ENCODE measurements around the gene MED12L.

Gene MED12L

DNA sequence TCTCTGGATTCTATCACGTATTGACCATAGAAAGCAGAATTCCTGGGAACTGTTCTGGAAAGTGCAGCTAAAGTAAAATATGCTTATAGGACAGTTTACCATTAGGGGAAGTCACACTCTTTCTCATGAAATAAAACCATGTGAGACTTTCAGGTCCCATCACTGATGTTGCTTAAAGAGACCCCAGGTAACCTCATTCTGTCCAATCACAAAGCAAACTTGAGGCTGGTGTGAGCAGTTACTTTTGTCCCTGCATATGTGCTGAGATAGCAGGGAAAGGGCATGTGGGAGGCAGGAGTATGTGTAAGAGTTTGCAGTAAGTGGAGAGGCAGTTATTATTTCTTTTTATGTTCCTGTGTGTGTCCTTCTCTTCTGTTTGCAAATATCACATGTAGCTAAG lies 215.1 kb downstream of the MED12L start:
- DNase-seq (ENCODE audit: low read depth) = no peak

DNA sequence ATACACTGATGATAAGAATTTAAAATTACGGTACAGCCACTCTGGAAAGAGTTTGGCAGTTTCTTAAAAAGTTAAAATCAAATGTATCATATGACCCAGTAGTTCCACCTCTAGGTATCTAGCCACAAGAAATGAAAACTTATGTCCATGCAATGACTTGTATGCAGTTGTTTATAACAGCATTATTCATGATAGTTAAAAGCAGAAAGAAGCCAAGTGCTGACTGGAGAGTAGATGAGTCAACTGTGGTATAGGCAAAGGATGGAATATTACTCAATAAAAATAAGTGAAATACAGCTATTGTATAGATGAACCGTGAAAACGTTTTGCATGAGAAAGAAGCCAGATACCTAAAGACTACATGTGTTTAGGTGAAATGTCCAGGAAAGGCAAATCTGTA lies 216.3 kb downstream of the MED12L start:
- DNase-seq (ENCODE audit: low read depth) = no peak

DNA sequence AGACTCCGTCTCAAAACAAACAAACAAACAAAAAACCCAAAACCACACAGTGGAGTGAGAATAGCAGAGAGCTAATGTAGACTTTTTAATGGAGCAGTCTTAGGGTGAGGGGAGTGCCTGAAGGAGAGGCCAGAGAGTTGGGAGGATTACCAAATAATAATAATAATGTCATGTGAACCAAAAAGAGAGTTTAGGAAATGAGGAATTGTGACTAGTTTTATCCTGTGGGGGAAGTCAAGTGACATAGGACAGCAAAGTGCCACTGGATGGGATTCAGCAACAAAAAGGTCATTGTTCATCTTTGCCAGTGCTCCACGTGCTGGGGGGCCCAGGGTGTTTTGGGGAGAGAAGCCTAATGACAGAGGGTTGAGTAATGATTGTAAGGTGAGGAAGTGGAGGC lies 218.3 kb downstream of the MED12L start:
- no peak for DNase-seq (ENCODE audit: low read depth)

DNA sequence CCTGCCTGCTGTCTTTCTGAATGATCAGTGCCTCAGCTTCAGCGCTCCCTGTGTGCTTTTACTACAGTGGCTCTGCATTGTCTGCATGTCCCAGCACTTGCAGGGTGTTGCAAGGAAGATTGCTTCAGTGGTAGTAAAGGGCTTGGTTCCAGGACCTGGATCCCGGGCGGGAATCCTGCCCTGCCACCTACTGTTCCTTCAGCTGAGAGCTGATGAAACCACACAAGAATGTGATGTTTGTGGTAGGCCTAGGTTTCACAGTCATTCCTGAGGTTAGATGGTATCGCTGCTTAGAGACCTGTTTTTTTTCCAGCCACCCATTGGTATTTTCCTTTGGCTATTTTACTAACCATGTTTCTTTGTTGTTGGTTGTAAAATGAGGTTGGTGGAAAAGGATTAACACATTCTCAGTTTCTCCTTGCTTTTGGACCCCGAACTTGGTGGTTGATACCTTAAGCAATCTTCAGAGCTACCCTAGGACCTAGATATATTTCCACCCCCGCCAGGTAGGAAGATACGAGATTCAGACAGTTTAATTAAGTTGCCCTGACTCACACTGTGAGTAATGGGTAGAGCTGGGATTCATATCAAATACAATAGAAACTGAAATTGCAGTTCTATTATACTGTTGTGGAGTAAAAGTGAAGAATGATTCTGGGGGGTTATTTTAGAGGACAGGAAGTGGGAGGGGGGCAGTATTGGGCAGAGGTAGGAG lies 219.8 kb downstream of the MED12L start:
- DNase-seq (ENCODE audit: low read depth) = no peak

DNA sequence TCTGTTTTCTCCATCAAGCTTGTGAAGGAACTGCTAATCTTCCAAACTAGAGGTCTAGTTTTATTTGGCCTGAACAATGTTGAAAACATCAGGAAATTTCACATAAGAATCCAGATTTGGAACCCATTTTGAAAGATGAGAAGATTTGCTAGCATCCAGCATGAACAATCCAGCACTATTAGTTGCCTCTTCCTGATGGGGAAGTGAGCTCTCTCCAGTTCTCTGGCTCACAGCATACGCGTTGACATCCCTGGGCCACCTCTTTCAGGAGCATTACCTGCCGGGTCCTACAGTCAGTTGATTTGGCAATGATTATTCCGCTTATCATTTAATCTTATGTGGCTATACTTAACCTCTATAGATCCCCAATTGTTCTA lies 220.3 kb downstream of the MED12L start:
- DNase-seq (ENCODE audit: low read depth) = no peak

DNA sequence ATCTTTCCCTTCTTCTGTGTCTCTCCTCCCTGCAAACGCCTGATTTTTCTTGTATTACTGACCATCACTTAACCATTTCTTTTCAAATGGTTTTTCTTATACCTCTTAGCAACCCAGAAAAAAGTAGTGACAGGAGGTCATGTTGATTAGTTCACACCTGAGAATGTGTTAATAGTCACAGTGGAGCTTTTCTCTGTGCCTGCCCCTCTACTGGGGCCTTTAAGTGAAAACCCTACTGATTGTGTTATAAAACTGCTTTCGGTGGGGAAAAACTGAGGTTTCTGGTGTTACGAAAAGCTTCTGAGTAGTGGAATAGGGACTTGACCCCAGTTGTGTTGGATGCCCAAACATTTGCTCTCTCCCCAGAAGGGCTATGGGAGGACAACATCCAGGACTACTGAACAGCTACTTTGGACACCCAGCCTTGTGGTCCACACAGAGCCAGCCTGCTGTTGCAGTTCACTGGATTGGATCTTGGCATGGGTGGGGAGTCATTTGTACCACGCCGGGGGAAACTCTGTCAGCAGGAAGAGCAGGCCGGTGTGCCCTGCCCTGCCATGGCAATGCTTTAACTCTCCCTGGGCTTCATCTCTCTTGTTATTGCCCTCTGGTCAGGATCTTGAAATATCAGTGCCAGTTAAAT lies 220.8 kb downstream of the MED12L start:
- no peak for DNase-seq (ENCODE audit: low read depth)

DNA sequence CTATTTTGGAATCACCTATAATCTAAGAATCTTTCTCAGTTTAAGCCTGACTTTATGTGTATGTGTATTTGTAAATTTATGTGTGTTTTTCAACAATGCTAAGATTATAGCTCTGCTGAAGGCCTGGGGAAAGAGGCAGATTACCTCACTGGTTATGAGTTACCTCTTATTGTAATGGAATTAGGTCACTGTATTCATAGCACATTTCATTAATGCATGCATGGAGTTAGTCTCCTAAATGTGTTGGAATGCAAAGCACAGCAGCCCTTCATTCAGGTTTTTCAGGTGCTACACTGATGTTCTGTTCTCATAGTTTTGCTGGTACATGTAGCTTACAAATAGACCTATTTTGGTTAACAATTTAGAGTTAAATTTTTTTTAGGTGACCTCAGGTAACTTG lies 221.7 kb downstream of the MED12L start:
- DNase-seq (ENCODE audit: low read depth) = no peak

DNA sequence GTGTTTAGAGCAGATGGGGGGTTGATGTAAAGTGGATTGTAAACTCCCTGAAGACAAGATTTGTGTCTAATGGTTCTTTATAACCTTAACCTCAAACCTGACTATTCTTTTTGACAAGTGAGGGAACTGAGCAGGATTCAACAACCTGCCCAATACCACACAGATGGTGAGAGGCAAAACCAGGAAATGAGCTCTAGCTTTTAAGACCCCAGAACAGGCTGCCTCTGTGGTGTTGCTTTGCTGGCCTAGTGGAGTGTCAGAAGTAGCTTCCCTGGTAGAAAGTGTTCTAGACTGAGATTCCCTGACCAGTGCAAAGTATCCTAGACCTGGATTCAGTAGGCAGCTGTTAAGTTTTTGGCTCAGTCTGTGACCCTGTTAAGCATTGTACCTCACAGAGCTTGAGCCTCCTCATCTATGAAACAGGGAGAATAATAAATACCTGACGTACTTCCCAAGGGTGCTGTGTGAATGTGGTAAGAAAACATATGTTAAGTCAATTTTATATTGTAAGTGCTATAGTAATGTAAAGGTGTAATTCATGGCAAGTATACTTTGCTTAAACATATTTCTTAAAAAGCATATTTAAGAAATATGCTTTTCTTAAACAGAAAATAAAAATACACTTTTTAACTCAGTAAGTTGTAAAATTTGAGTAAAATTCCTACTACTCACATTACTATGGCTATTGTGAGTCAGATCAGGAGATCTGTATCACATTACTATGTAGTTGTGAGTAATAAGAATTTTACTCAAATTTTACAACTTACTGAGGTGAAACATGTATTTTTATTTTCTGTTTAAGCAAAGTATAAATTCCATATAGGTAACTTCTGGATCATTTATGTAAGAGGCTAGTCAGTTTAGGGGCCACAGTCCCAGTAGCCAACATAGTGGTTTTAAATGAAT lies 222.4 kb downstream of the MED12L start:
- no peak for DNase-seq (ENCODE audit: low read depth)

DNA sequence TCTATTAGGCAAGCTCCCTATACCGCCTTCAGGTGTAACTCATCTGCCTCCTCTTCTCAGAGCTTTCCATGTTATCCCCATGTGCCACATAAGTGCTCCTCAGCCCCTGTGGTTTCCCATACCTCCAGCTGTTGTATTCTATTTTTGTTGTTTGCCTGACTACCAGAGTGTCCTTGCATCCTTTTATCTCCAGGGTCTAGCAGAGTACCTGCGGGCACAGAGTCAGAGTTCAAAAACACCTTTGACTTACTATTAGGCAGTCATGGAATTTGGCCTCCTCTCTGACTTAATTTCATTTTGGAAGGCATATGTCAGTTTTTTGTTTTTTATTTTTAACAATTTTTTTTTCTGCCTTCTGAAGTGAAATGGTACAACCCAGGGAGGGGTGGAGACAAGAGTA lies 224.1 kb downstream of the MED12L start:
- DNase-seq (ENCODE audit: low read depth) = no peak

DNA sequence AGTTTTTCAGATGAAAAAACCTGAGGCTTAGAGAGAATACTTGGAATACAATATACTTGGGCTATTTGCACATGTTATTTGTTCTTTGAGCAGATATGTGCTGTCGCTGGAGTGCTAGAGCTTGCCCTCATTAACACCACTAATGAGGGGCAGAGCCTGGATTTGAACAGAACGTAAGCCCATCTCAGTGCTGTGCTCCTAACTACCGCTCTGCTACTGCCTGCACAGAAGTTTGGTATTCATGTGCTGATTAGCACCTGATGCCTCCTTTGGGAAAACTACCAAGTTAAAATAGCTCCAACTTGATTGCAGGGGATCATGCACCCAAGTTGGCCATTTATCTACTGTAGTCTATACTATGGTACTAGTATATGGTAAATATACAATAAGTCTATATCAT lies 227.5 kb downstream of the MED12L start:
- DNase-seq (ENCODE audit: low read depth) = no peak

DNA sequence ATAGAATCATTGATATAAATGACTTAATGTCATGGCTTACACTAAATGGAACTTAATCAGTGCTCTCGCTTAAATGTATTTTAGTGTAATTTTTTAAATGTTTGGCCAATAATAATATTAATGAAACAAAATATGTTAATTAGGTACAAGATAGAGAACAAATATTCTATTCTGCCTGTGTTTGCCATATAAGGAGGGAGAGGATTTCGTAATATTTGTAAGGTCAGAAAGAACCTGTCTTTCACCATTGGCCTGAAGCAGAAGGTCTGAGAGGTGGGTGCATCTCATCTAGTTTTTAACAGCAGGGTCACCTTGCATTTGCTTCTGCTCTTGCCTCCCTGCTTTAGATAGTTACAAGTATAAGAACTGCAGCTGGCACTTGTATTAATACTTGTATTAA lies 228.7 kb downstream of the MED12L start:
- no peak for DNase-seq (ENCODE audit: low read depth)

DNA sequence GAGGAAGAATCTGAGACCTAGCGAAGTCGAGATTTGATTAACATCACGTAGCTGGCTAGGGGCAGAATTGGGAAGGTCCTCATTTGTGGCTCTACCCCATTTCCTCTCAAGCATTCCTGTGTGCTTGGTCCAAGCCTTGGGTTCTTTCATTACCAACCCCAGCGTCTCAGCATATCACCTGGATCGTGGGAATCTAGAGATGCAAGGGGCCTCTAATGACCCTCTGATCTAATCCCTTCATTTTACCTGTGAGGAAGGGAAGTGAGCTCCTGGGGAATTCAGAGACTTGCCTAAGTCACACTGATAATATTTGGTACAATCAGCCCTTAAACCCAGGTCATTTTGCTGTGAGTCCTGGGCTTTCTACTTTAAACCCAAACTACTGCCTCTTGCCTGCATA lies 229.1 kb downstream of the MED12L start:
- DNase-seq (ENCODE audit: low read depth) = no peak

DNA sequence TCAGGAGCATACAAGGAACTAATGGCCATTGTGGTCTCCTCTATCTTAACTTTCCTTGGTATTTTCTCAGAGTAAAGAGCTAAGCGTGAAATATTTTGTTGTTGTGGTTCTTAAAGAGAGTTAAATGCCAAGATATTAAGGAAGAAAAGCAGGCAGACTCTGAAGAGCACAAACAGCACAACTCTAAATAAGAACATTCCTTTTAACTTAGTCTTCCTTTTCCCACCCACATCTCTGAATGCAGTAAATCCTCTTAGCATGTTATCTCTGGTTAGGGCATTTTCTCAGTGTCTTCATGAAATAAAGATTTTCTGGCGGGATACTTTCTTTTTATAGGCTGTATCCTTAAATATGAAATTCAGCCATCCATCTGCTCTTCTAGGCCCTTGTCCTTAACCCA lies 229.7 kb downstream of the MED12L start:
- no peak for DNase-seq (ENCODE audit: low read depth)

DNA sequence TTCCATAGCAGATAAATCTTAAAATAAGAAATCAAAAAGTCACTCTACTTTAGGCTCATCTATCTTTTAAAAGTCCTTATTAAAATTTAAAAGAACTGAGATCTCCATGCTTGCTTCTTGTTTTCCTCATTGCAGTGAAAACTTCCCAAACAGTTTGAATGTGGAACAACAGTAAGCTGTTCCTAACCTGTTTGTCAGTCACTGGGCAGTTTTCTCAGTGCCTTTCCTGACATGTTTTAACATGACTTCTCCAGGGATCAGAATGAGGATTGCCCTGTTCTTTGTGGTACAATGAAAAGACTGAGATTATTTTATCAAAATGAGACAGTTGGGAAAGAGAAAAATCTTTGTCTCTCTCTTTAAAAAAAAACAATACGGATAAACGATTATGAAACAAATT lies 230.4 kb downstream of the MED12L start:
- no peak for DNase-seq (ENCODE audit: low read depth)

DNA sequence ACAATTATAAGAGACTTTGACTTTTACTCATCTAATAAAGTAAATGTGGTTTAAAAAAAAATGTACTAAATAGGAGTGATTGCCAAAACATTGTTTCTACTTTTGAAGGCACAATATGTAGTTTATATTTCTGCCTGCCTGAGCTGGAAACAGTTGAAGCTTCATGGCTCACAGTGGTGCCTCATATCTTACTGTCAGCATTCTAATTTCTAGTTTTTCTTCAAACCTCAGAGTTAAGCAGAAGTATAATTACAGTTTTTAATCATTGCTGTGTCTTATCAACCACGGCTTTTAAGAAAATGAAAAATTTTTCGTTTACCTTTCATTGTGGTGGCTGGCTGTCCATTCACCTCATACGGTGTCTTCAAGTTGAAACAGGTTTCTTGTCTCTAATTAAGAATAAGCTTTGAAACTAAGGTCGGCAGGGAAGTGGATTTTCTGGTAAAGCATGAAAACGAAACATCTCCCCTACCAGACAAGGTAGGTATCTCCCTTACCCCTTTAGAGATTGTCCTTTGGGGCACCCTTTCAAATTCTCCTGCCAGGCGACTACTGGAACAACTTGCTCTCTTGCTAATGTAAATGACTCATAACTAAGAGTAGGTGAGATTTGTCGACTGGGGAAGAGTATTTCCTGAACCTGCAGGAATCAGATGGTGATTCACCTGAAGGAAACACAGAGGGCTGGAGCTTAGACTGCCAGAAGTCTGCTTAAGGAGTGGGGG lies 231.0 kb downstream of the MED12L start, which contains the start of gene GPR87:
GPR87 (minus strand) TSS at position 554 of the 725 bp plus-strand sequence. CDS start 16,720 bp downstream, outside the sequence.
- DNase-seq (ENCODE audit: low read depth) = no peak

DNA sequence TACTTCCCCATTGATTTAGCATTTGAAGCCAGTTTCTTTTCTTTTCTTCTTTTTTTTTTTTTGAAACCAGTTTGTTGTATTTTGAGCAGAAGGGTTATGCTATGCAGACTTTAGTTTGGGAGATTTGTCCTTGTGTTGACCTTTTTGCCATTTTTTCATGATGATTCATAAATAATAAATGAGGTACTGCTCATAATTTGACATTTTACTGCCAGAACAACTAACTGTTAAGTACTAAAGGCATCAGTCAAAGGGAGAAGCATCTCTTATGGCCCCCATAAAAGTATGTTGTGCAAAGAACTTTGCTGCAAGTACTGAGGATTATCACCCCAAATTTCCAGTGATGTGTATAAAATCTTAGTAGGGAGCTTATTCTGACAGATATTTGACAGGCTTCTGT lies 232.8 kb downstream of the MED12L start:
- DNase-seq (ENCODE audit: low read depth) = no peak

DNA sequence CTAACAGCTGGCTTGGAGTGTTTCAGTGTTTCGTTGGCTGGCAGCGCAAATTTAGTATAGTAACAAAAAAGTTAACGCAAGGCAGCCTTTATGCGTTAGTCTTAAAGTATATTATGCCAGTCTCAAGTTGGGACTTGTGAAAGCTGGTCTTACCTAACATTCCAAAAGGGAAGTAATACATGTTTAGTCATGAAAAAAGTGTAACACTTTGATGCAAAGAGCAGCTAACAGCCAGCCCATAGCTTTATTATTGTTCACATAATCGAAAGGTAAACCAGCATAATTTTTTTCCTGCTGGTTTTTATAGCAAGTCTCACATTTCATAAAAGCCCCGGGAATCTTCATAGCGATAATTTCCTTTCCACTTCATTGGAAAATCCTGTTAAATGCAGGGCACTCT lies 233.5 kb downstream of the MED12L start:
- DNase-seq (ENCODE audit: low read depth) = no peak

DNA sequence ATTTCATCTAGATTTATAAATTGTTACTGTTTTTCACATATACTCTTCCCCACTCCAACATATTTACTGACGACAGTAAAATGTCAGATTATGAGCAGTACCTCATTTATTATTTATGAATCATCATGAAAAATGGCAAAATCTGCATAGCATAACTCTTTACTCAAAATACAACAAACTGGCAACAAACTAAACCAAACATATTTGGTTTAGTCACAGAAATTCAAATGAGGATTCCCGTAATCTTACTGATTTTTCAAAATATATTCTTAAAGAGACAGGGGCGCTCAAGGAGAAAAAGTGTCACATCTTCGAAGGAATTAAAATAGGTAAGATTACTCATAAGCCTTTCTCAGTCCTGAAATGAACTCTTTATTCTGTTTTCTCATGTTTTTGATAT lies 234.2 kb downstream of the MED12L start:
- no peak for DNase-seq (ENCODE audit: low read depth)

DNA sequence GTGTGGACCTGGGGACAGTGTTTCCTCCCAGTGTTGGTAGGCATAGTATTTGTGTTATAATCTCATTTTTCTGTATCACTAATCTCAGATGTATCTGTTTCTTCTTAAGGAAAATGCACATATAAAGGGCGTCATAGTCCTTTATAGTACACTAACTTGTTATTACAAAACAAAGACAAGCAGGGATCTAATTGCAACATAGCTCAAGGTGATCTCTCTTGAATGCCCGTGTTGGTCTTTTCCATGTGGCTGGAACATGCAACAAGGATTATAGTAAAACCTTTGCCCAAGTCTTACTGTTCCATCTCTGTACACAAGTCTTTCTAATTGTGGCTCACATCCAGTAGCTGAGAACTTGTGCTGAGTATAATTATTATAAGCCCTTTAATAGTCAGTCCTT lies 234.7 kb downstream of the MED12L start:
- no peak for DNase-seq (ENCODE audit: low read depth)

DNA sequence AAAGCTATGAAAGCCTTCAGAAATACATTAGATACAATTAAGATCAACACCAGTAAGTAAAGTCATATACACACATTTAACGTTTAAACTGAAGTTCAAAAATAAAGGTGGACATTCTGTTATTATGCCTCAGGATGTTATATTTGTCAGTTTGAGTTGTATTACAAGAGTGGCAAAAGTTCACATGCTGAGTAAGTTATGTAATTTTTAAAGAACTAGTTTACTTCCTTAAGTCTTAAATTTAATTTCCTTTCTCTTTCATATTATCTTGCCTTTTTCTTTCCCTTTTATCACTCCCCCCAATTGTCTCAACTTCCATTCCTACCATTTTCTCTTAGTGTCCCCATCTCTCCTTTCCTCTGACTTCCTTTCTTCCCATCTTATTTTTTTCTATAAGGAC lies 236.1 kb downstream of the MED12L start:
- no peak for DNase-seq (ENCODE audit: low read depth)

DNA sequence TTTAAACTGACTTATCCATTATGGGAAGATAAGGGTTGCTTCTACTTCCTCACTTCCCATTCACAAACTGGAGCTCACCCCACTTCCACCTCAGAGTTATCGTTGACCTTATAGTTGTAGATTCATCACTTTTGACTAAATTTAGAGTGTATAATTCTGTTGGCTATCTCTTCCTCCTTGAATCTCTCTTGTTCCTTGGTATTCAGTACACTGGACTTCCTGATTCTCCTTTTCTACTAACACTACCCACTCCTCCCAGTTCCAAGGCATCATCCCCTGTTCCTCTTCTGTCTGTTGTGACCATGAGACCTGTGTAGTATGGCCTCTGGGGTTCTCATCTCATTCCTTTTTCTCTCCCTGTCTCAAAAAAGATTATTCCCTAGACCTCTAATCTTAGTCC lies 237.0 kb downstream of the MED12L start:
- DNase-seq (ENCODE audit: low read depth) = no peak

DNA sequence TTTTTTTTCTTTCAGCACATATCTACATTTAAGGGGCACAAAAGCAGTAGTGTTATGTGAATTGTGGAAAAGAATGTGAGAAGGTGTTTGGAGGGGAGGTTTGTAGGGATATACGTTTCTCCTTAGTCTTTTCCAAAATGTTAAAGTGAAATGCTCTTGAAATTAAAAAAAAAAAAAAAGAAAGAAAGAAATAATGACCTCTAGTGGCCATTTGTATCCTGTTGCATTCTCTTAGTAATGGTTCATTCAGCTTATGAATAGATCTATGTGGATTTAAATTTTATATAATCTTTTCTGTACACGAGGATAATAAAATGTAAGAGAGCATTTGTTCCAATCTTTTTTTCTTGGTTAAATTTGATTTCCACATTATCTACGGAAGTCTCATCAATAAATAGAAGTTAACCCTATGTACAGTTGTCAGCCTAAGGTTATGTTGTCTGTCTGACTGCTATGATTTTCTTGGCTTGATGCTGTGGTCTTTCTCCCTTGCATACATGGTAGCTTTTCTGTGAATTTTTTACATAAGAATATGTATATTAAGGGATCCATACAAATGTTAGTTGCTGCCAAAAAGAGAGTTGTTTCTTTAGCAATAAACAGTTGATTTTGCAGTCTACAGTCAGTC lies 242.2 kb downstream of the MED12L start:
- no peak for DNase-seq (ENCODE audit: low read depth)

Measured in CMK (cell line).